HepG2 (cell line): Measurements from ENCODE around the gene ZNF273. TPM values are rescaled to one million over a fixed set of nuclear protein-coding genes. Genes with fewer than 3 reads are reported as not detected.

ENCODE experiments used
- ATAC-seq: fragments of 200-7000 bp; cut with Tn5 transposase; 3 replicates; pipeline ENCODE4 v1.9.1; 2020; ENCODE audit warnings: mild to moderate bottlenecking, moderate library complexity
- BruUV-seq: library from RNA; stranded (reverse); fragments of 400-500 nt; replicated peaks from 2 replicates; lab custom pipeline; 2021; lab: Mats Ljungman, UMichigan
- CTCF ChIA-PET: fragments of 300-600 bp; formaldehyde crosslinking; extraction: SDS; loops from one replicate; lab custom pipeline; 2021; ENCODE audit warnings: low total read pairs, inconsistent platforms, low intra/inter-chr PET ratio; lab: Yijun Ruan, JAX
- POLR2A ChIA-PET: fragments of 350-600 bp; sonication (Branson Sonifier 250); formaldehyde crosslinking; loops from one replicate; lab custom pipeline; 2020; ENCODE audit warnings: antibody characterized with exemption, inconsistent platforms; lab: Yijun Ruan, JAX
- DNase-seq: peaks from one replicate; pipeline ENCODE4 v3.0.0-alpha.2; 2015; ENCODE audit warnings: low spot score
- FAIRE-seq: peaks from 3 replicates; lab custom pipeline; 2011; peaks lifted over from hg19 to GRCh38; lab: Jason Lieb, UNC
- H2AFZ ChIP-seq: one replicate; pipeline ENCODE4 v1.6.1; 2011; ENCODE audit warnings: low read length, inconsistent platforms
- H3K27ac ChIP-seq: fragments of 300-600 bp; 3 replicates; pipeline ENCODE4 v1.8.0; 2011; ENCODE audit warnings: mixed run types, mild to moderate bottlenecking, mixed read lengths, low read length, inconsistent platforms; ENCODE audit not compliant: insufficient read depth; ENCODE audit errors: extremely low read length
- H3K27me3 ChIP-seq, 2 experiments: fragments of 200-600 bp in 1 of 2; 2 replicates in 1 of 2; 3 replicates in 1 of 2; pipeline versions ENCODE4 v1.6.0 to v1.8.0; 2011; ENCODE audit warnings: low read length in 2 of 2, mild to moderate bottlenecking in 2 of 2, moderate library complexity in 2 of 2, inconsistent platforms in 1 of 2; ENCODE audit not compliant: insufficient read depth in 2 of 2, control insufficient read depth in 1 of 2
- H3K36me3 ChIP-seq, 2 experiments: fragments of 200-600 bp in 1 of 2; replicated peaks in 1 of 2; 2 replicates in 1 of 2; 3 replicates in 1 of 2; pipeline versions ENCODE4 v1.5.1 to v1.8.0; 2011; ENCODE audit warnings: low read length in 2 of 2, inconsistent platforms in 1 of 2; ENCODE audit not compliant: insufficient read depth in 2 of 2, control insufficient read depth in 1 of 2
- H3K4me1 ChIP-seq: 2 replicates; pipeline ENCODE4 v1.5.1; 2012; ENCODE audit warnings: low read length, inconsistent platforms; ENCODE audit not compliant: insufficient read depth
- H3K4me2 ChIP-seq: 2 replicates; pipeline ENCODE4 v1.6.0; 2011; ENCODE audit warnings: low read depth, low read length, inconsistent platforms
- H3K4me3 ChIP-seq, 3 experiments: fragments of 200-600 bp in 1 of 3; sonication (generic), shearing (Covaris generic) in 1 of 3; replicated peaks in 1 of 3; 2 replicates each; pipeline ENCODE4 v1.5.1; 2011 to 2016; ENCODE audit warnings: low read length in 3 of 3, inconsistent platforms in 2 of 3, low read depth in 2 of 3, mild to moderate bottlenecking in 2 of 3, control low read depth in 1 of 3, mixed read lengths in 1 of 3; ENCODE audit not compliant: insufficient read depth in 1 of 3
- H3K79me2 ChIP-seq: one replicate; pipeline ENCODE4 v1.6.1; 2011; ENCODE audit warnings: low read length, inconsistent platforms; ENCODE audit not compliant: insufficient read depth
- H3K9ac ChIP-seq: 2 replicates; pipeline ENCODE4 v1.6.0; 2011; ENCODE audit warnings: mild to moderate bottlenecking, low read depth, low read length, inconsistent platforms; ENCODE audit not compliant: insufficient read depth
- H3K9me3 ChIP-seq: 2 replicates; pipeline ENCODE4 v1.5.1; 2012; ENCODE audit warnings: mild to moderate bottlenecking, low read length
- H4K20me1 ChIP-seq: 2 replicates; pipeline ENCODE4 v1.6.0; 2011; ENCODE audit warnings: inconsistent platforms, mild to moderate bottlenecking, low read length, moderate library complexity; ENCODE audit not compliant: insufficient read depth
- AKAP8 ChIP-seq: sonication (generic); formaldehyde crosslinking; IDR thresholded peaks from 2 replicates; pipeline ENCODE4 v1.5.1; 2020; ENCODE audit warnings: mild to moderate bottlenecking, missing genetic modification reagents
- ASH2L ChIP-seq: fragments of 300-600, 200-600 bp; sonication (generic); IDR thresholded peaks from 2 replicates; pipeline ENCODE4 v1.7.0; 2017; ENCODE audit warnings: low read depth, mild to moderate bottlenecking, moderate library complexity, mixed read lengths, low read length; ENCODE audit not compliant: insufficient read length
- E2F1 ChIP-seq: sonication (generic); formaldehyde crosslinking; IDR thresholded peaks from 2 replicates; pipeline ENCODE4 v1.5.0; 2020; ENCODE audit warnings: missing genetic modification reagents
- E2F2 ChIP-seq: sonication (generic); formaldehyde crosslinking; IDR thresholded peaks from 2 replicates; pipeline ENCODE4 v1.4.0; 2020; ENCODE audit warnings: missing genetic modification reagents, borderline replicate concordance
- HOMEZ ChIP-seq: IDR thresholded peaks from 2 replicates; pipeline ENCODE4 v1.6.1; 2016; ENCODE audit warnings: low read depth
- KDM2A ChIP-seq: sonication (generic); formaldehyde crosslinking; IDR thresholded peaks from 2 replicates; pipeline ENCODE4 v1.4.0; 2020; ENCODE audit warnings: low read depth, missing genetic modification reagents, borderline replicate concordance
- MED8 ChIP-seq: sonication (generic); formaldehyde crosslinking; IDR thresholded peaks from 2 replicates; pipeline ENCODE4 v1.8.1; 2023; ENCODE audit warnings: mild to moderate bottlenecking, missing genetic modification reagents; ENCODE audit not compliant: insufficient replicate concordance
- MEIS1 ChIP-seq: sonication (generic); formaldehyde crosslinking; IDR thresholded peaks from 2 replicates; pipeline ENCODE4 v1.9.0; 2021; ENCODE audit warnings: mild to moderate bottlenecking, missing genetic modification reagents, moderate library complexity, borderline replicate concordance
- SALL2 ChIP-seq: sonication (generic); formaldehyde crosslinking; IDR thresholded peaks from 2 replicates; pipeline ENCODE4 v1.8.1; 2023; ENCODE audit warnings: mild to moderate bottlenecking, missing genetic modification reagents, inconsistent platforms
- TRIM22 ChIP-seq: fragments of 450-650 bp; IDR thresholded peaks from 2 replicates; pipeline ENCODE4 v1.6.1; 2017
- ZFAT ChIP-seq: sonication (generic); formaldehyde crosslinking; conservative IDR thresholded peaks from 2 replicates; pipeline ENCODE4 v1.8.1; 2023; ENCODE audit warnings: missing genetic modification reagents, inconsistent platforms
- ZNF160 ChIP-seq: sonication (generic); formaldehyde crosslinking; IDR thresholded peaks from 2 replicates; pipeline ENCODE4 v1.8.0; 2022; ENCODE audit warnings: mild to moderate bottlenecking, inconsistent platforms, missing genetic modification reagents
- ZNF253 ChIP-seq: sonication (generic); formaldehyde crosslinking; IDR thresholded peaks from 2 replicates; pipeline ENCODE4 v1.8.0; 2022; ENCODE audit warnings: mild to moderate bottlenecking, missing genetic modification reagents, borderline replicate concordance
- ZNF512B ChIP-seq: sonication (generic); formaldehyde crosslinking; IDR thresholded peaks from 2 replicates; pipeline ENCODE4 v1.5.1; 2020; ENCODE audit warnings: missing genetic modification reagents, mild to moderate bottlenecking, borderline replicate concordance
- ZNF720 ChIP-seq: sonication (generic); formaldehyde crosslinking; IDR thresholded peaks from 2 replicates; pipeline ENCODE4 v1.4.0; 2020; ENCODE audit warnings: missing genetic modification reagents
- WGBS: methylation state at CpG from one replicate; pipeline ENCODE4 v1.1.6; 2017; ENCODE audit warnings: low lambda C conversion rate; 5-methylcytosine and 5-hydroxymethylcytosine counted together
- in situ Hi-C: cut with HindIII; loops from 2 replicates; pipeline ENCODE4 v1.10.0; 2017; ENCODE audit warnings: low pct_unique_long_range_greater_than_20kb; ENCODE audit not compliant: extremely low pct_ligation_motif_present
- intact Hi-C: fragments of 100-400 bp; cut with micrococcal nuclease; formaldehyde crosslinking; loops from one replicate; pipeline ENCODE4 v1.10.0; 2022; ENCODE audit not compliant: unreplicated experiment
- polyA plus RNA-seq, 8 experiments: library from polyadenylated mRNA; depleted of rRNA in 3 of 8; stranded (reverse) in 7 of 8; unstranded in 1 of 8; fragments of >200 nt; fragmentation: Illumina TruSeq in 4 of 8; extraction: Trizol in 4 of 8; gene quantifications; 2 replicates each; pipeline versions ENCODE4 v1.2.1 to v1.2.3, GENCODE V29; 2011 to 2016; ENCODE audit warnings: low read depth in 4 of 8, missing spikeins in 1 of 8, mixed read lengths in 1 of 8; ENCODE audit not compliant: insufficient read depth in 1 of 8
- total RNA-seq, 5 experiments: library from RNA; depleted of rRNA; stranded (reverse); fragments of >200 nt; fragmentation: Illumina TruSeq; extraction: Trizol; gene quantifications; 2 replicates each; pipeline ENCODE4 v1.2.3, GENCODE V29; 2016; ENCODE audit warnings: low read depth in 1 of 5

ZNF273 gene
- total and polyA plus RNA-seq, 2 of the 13 experiments (the other 11 are each of a cell fraction or from before 2014, with no cell fraction given): 1.7 to 5.8 TPM

- Histone ChIP-seq H3K4me1 (peaks cover 10% of the 10 kb centered on the region), H3K27me3 (peaks cover 7 to 81% of the 10 kb centered on the region in 2 experiments; a peak in 4 of 5 replicates), H3K27ac (no peak overlapping the region), H4K20me1 (no peaks in the 10 kb centered on the region), H3K4me2 (no peak overlapping the region), H3K9ac (no peak overlapping the region), H3K9me3 (peaks cover 19% of the 10 kb centered on the region; the same call in 1 of the 2 replicates), H3K79me2 (no peaks in the 10 kb centered on the region), H3K36me3 (no peaks in the 10 kb centered on the region), H2AFZ (no peak overlapping the region), H3K4me3 (no peak overlapping the region)
- TF ChIP-seq ZNF160 (CRISPR knock-in tag) (no peak), ZNF253 (no peak), MED8 (CRISPR knock-in tag) (no peak), KDM2A (CRISPR knock-in tag) (no peak), ASH2L (no peak), ZNF720 (CRISPR knock-in tag) (no peak), MEIS1 (CRISPR knock-in tag) (no peak), ZNF512B (CRISPR knock-in tag) (no peak), E2F1 (CRISPR knock-in tag) (no peak), HOMEZ (CRISPR knock-in tag) (no peak), SALL2 (CRISPR knock-in tag) (no peak), E2F2 (no peak), TRIM22 (no peak), ZFAT (no peak), AKAP8 (CRISPR knock-in tag) (no peak)
- intact Hi-C loops: no loop called here
- ChIA-PET CTCF (no interaction called here), POLR2A (no interaction called here)
- DNase-seq (no peak), ATAC-seq (no peak), FAIRE-seq (no peak)
- in situ Hi-C loops: no loop called here
- 56% methylated on average over 12 of the region's 17 CpGs for WGBS
- no TSS peak for BruUV-seq
Observed at GRCh38 chr7:64879800-64880199, 23.3 kb upstream of the ZNF273 start.
